Measurements from ENCODE around the gene SOX12.

Gene SOX12

GRCh38 chr20:308427-309038 lies 16.8 kb upstream of the SOX12 start:
- no peak for DNase-seq (ENCODE audit: extremely low read depth, low read depth)
- no peak for TF ChIP-seq CTCF (IDR thresholded peaks at IDR 0.05; ENCODE audit: low read depth, low read length)

- no peak for DNase-seq (ENCODE audit: extremely low read depth, low read depth)
- TF ChIP-seq CTCF (IDR thresholded peaks at IDR 0.05; ENCODE audit: low read depth, low read length) = peak; percentile 7; the same call in 1 of the 2 replicates
Observed at GRCh38 chr20:309306-309840, 16.0 kb upstream of the SOX12 start.

- DNase-seq (ENCODE audit: extremely low read depth, low read depth) = peak; percentile 99
- no peak for TF ChIP-seq CTCF (IDR thresholded peaks at IDR 0.05; ENCODE audit: low read depth, low read length)
Observed at GRCh38 chr20:309841-310644, 15.3 kb upstream of the SOX12 start.

- TF ChIP-seq CTCF (IDR thresholded peaks at IDR 0.05; ENCODE audit: low read depth, low read length) = no peak
- no peak for DNase-seq (ENCODE audit: extremely low read depth, low read depth)
Observed at GRCh38 chr20:310645-311044, 14.7 kb upstream of the SOX12 start.

GRCh38 chr20:311609-312008 lies 13.7 kb upstream of the SOX12 start:
- TF ChIP-seq CTCF (IDR thresholded peaks at IDR 0.05; ENCODE audit: low read depth, low read length) = no peak
- no peak for DNase-seq (ENCODE audit: extremely low read depth, low read depth)

- no peak for TF ChIP-seq CTCF (IDR thresholded peaks at IDR 0.05; ENCODE audit: low read depth, low read length)
- no peak for DNase-seq (ENCODE audit: extremely low read depth, low read depth)
Observed at GRCh38 chr20:312067-312466, 13.3 kb upstream of the SOX12 start.

- no peak for TF ChIP-seq CTCF (IDR thresholded peaks at IDR 0.05; ENCODE audit: low read depth, low read length)
- no peak for DNase-seq (ENCODE audit: extremely low read depth, low read depth)
Observed at GRCh38 chr20:312866-313265, 12.5 kb upstream of the SOX12 start.
